CD14-positive monocyte (primary cell): ENCODE results near the gene BSN. TPM values are rescaled to one million over a fixed set of nuclear protein-coding genes. Genes with fewer than 3 reads are reported as not detected.

Experiments
- DNase-seq, 3 donors: peaks; one replicate each; pipeline ENCODE4 v3.0.0-alpha.2; 2011 to 2022
- H2AFZ ChIP-seq: 2 replicates; pipeline ENCODE4 v1.6.0; 2012; ENCODE audit warnings: mild to moderate bottlenecking, low read depth, low read length, inconsistent platforms; ENCODE audit not compliant: insufficient read depth, poor library complexity, severe bottlenecking
- H3K27ac ChIP-seq, 2 donors: 1 replicate in 1 of 2; 2 replicates in 1 of 2; pipeline ENCODE4 v1.5.1; 2012 to 2013; ENCODE audit warnings: low read length in 2 of 2, control low read depth in 1 of 2, inconsistent platforms in 1 of 2, low read depth in 1 of 2, mild to moderate bottlenecking in 1 of 2
- H3K27me3 ChIP-seq, 2 donors: one replicate each; pipeline versions ENCODE4 v1.6.0 to v1.6.1; 2011 to 2013; ENCODE audit warnings: low read length in 2 of 2; ENCODE audit not compliant: control insufficient read depth in 2 of 2, insufficient read depth in 2 of 2
- H3K36me3 ChIP-seq, 2 donors: replicated peaks in 1 of 2; 1 replicate in 1 of 2; 2 replicates in 1 of 2; pipeline versions ENCODE4 v1.5.1 to v1.6.1; 2012 to 2013; ENCODE audit warnings: low read length in 2 of 2, control low read depth in 1 of 2, inconsistent platforms in 1 of 2, mild to moderate bottlenecking in 1 of 2; ENCODE audit not compliant: insufficient read depth in 2 of 2, control insufficient read depth in 1 of 2
- H3K4me1 ChIP-seq, 2 donors: 1 replicate in 1 of 2; 2 replicates in 1 of 2; pipeline versions ENCODE4 v1.5.1 to v1.6.1; 2012 to 2013; ENCODE audit warnings: low read length in 2 of 2, control low read depth in 1 of 2, inconsistent platforms in 1 of 2, mild to moderate bottlenecking in 1 of 2, moderate library complexity in 1 of 2; ENCODE audit not compliant: insufficient read depth in 2 of 2, control insufficient read depth in 1 of 2
- H3K4me2 ChIP-seq: replicated peaks from 2 replicates; pipeline ENCODE3; 2012; ENCODE audit warnings: low read length, moderate library complexity, mild to moderate bottlenecking; ENCODE audit not compliant: poor library complexity, severe bottlenecking; ENCODE audit errors: extremely low read depth
- H3K4me3 ChIP-seq, 3 experiments: fragments of 200-600 bp in 1 of 3; sonication (generic) in 1 of 3; replicated peaks in 1 of 3; 1 replicate in 2 of 3; 2 replicates in 1 of 3; pipeline ENCODE4 v1.5.1; 2011 to 2013; ENCODE audit warnings: low read length in 3 of 3, mild to moderate bottlenecking in 3 of 3, control low read depth in 2 of 3, low read depth in 2 of 3, inconsistent platforms in 1 of 3, moderate library complexity in 1 of 3
- H3K79me2 ChIP-seq: 2 replicates; pipeline ENCODE4 v1.6.0; 2012; ENCODE audit warnings: mild to moderate bottlenecking, control low read depth, inconsistent platforms, low read length, moderate library complexity; ENCODE audit not compliant: insufficient read depth
- H3K9ac ChIP-seq: 2 replicates; pipeline ENCODE4 v1.6.0; 2017; ENCODE audit warnings: low read length, mild to moderate bottlenecking; ENCODE audit not compliant: insufficient read depth, poor library complexity, severe bottlenecking
- H3K9me3 ChIP-seq, 2 donors: replicated peaks in 1 of 2; 1 replicate in 1 of 2; 2 replicates in 1 of 2; pipeline versions ENCODE4 v1.5.1 to v1.6.1; 2012 to 2013; ENCODE audit warnings: low read length in 2 of 2, control low read depth in 1 of 2; ENCODE audit not compliant: control insufficient read depth in 1 of 2, insufficient read depth in 1 of 2
- H4K20me1 ChIP-seq: 2 replicates; pipeline ENCODE4 v1.6.0; 2012; ENCODE audit warnings: mild to moderate bottlenecking, low read length, control low read depth, moderate library complexity; ENCODE audit not compliant: insufficient read depth
- H3K27ac Mint-ChIP-seq, 7 donors: one replicate each; pipeline ENCODE4 v1.8.0; 2020; ENCODE audit warnings: mild to moderate bottlenecking in 7 of 7, mixed read lengths in 7 of 7, moderate library complexity in 6 of 7, inconsistent platforms in 2 of 7
- H3K27me3 Mint-ChIP-seq, 3 donors: one replicate each; pipeline ENCODE4 v1.8.0; 2021 to 2022; ENCODE audit warnings: low read depth in 3 of 3, mild to moderate bottlenecking in 3 of 3, mixed read lengths in 3 of 3, moderate library complexity in 3 of 3, inconsistent platforms in 1 of 3
- H3K36me3 Mint-ChIP-seq, 2 donors: one replicate each; pipeline ENCODE4 v1.8.0; 2020; ENCODE audit warnings: mixed read lengths in 2 of 2, inconsistent platforms in 1 of 2, mild to moderate bottlenecking in 1 of 2
- H3K4me1 Mint-ChIP-seq: one replicate; pipeline ENCODE4 v1.8.0; 2020; ENCODE audit warnings: mild to moderate bottlenecking, mixed read lengths
- H3K4me3 Mint-ChIP-seq, 2 donors: one replicate each; pipeline ENCODE4 v1.8.0; 2020; ENCODE audit warnings: mild to moderate bottlenecking in 2 of 2, mixed read lengths in 2 of 2, moderate library complexity in 1 of 2
- H3K9me3 Mint-ChIP-seq, 7 donors: one replicate each; pipeline ENCODE4 v1.8.0; 2020 to 2022; ENCODE audit warnings: mixed read lengths in 7 of 7, mild to moderate bottlenecking in 6 of 7, moderate library complexity in 6 of 7, inconsistent platforms in 2 of 7
- CTCF ChIP-seq: fragments of 200-600 bp; IDR thresholded peaks from one replicate; pipeline ENCODE4 v1.8.0; 2022; ENCODE audit warnings: antibody characterized with exemption, mild to moderate bottlenecking
- WGBS: methylation state at CpG from one replicate; pipeline ENCODE4 v1.1.5; 2013; ENCODE audit warnings: missing lambda C conversion rate; ENCODE audit not compliant: insufficient coverage; 5-methylcytosine and 5-hydroxymethylcytosine counted together
- intact Hi-C, 2 donors: fragments of 100-400 bp; cut with micrococcal nuclease; formaldehyde crosslinking; loops; one replicate each; pipeline versions ENCODE4 v1.15.0 to v1.15.1; 2023
- polyA plus RNA-seq, 3 donors: library from polyadenylated mRNA; depleted of rRNA in 1 of 3; unstranded in 2 of 3; stranded (reverse) in 1 of 3; fragments of 300-500 nt in 2 of 3; fragments of >200 nt in 1 of 3; fragmentation: Illumina TruSeq in 2 of 3; gene quantifications; 1 replicate in 2 of 3; 2 replicates in 1 of 3; pipeline ENCODE4 v1.2.3, GENCODE V29; 2012 to 2021

BSN gene
- polyA plus RNA-seq, 3 donors = not detected

DNA sequence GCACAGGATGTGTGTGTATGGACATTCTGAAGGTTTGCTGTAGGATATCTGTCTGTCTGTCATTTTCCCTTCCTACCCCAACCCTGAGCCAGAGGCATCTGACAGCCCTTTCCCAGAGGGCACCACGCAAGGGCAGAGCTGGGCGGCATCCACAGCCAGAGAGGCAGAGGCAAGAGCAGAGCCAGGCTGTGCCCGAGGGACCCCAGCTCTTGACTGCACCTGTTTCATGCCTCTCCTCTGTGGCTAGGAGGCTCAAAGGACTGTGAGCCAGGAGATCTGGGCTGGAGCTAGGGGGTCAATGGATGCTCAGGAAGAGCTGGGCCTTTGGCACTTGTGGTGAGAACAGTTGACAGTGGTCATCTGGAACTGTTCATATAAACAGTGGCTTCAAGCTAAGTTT is 115.1 kb downstream of the BSN start:
- no peak for DNase-seq
- no peak overlapping the region for H3K27ac Mint-ChIP-seq
- H3K36me3 Mint-ChIP-seq = no peaks in the 10 kb centered on the region
- H3K27me3 Mint-ChIP-seq = peaks cover 9 to 13% (median 11%) of the 10 kb centered on the region in 3 donors
- Histone ChIP-seq H2AFZ (no peak overlapping the region), H3K9ac (no peak overlapping the region), H3K4me2 (no peak overlapping the region), H3K4me1 (peaks cover 7 to 12% of the 10 kb centered on the region in 2 donors), H3K79me2 (peaks cover 4% of the 10 kb centered on the region), H3K27ac (no peak overlapping the region), H3K27me3 (no peaks in the 10 kb centered on the region), H4K20me1 (peaks cover 11% of the 10 kb centered on the region), H3K36me3 (no peaks in the 10 kb centered on the region), H3K9me3 (peaks cover 0 to 6% of the 10 kb centered on the region in 2 donors), H3K4me3 (no peak overlapping the region)
- peaks cover 16% of the 10 kb centered on the region for H3K4me1 Mint-ChIP-seq
- TF ChIP-seq CTCF = no peak
- intact Hi-C loops = no loop called here
- peaks cover 0 to 10% (median 3%) of the 10 kb centered on the region in 7 donors for H3K9me3 Mint-ChIP-seq
- WGBS = 90% methylated on average over 3 of the region's 3 CpGs
- H3K4me3 Mint-ChIP-seq = no peak overlapping the region

DNA sequence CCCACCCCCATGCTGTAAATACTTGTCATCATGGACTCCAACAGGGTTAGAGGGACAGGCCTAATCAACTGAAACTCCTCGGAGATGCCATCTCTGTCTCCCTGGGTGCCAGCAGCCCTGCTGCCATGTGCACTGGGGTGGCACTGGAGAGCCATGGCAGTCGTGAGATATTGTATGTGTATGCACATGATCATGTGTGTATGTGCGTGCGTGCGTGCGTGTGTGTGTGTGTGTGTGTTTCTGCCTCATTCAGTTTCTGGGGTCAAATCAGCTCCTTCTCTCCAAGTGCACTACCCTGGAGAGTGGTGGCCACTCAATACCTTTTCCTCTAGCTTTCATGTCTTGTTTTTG is 116.6 kb downstream of the BSN start:
- no peak overlapping the region for H3K4me3 Mint-ChIP-seq
- peaks cover 24% of the 10 kb centered on the region for H3K4me1 Mint-ChIP-seq
- Histone ChIP-seq H3K27me3 (no peaks in the 10 kb centered on the region), H3K36me3 (peaks cover 4% of the 10 kb centered on the region in 2 donors), H3K79me2 (peaks cover 13% of the 10 kb centered on the region), H3K9me3 (peaks cover 0 to 6% of the 10 kb centered on the region in 2 donors), H4K20me1 (peaks cover 20% of the 10 kb centered on the region), H3K4me1 (peaks cover 17 to 21% of the 10 kb centered on the region in 2 donors), H3K4me2 (no peak overlapping the region), H2AFZ (no peak overlapping the region), H3K27ac (no peak overlapping the region), H3K9ac (no peak overlapping the region), H3K4me3 (no peak overlapping the region)
- DNase-seq = no peak
- intact Hi-C loops = loop anchor here (5.0 to 10.0 kb wide), 3 partner anchors 54 to 199 kb away; partner anchors contain the start of genes GMPPB (in 2 of the 2) and DAG1 (in 1 of the 2)
- H3K9me3 Mint-ChIP-seq = peaks cover 0 to 10% (median 3%) of the 10 kb centered on the region in 7 donors
- peaks cover 9 to 11% (median 10%) of the 10 kb centered on the region in 3 donors for H3K27me3 Mint-ChIP-seq
- WGBS = no CpG with 5 or more reads among the region's 6 CpGs
- H3K27ac Mint-ChIP-seq = no peak overlapping the region
- peaks cover 4 to 6% of the 10 kb centered on the region in 2 donors for H3K36me3 Mint-ChIP-seq
- TF ChIP-seq CTCF = no peak
